ENCODE results near the gene ITGAX.

The ITGAX gene

DNA sequence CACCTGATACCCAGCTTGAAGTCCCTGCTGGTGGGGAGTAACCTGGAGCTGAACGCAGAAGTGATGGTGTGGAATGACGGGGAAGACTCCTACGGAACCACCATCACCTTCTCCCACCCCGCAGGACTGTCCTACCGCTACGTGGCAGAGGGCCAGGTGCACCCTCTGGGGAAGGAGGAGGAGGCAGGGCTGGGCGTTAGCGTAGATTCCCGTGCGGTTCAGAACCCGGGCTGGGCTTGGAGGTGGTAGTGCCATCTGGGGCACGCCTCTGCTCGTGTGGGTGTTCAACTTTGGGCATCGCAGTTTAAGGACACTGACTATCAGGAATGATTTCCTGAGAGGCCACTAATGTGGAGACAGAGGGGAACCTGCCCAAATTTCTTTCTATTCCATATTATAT lies 18.3 kb downstream of the ITGAX start:
- DNase-seq (ENCODE audit: low read depth): no peak

DNA sequence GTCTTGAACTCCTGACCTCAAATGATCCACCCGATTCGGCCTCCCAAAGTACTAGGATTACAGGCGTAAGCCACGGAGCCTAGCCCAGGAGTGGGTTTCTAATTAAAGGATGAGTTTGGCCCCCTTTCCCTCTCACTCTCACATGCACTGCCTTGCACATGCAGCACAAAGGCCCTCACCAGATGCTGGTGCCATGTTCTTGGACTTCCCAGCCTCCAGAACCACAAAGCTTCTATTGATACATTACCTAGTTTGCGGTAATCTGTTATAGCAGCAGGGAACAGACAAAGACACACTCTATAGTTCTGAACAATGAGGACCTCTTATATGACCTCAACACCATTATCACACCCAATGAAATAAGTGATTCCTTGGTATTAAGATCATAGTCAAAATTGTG lies 20.3 kb downstream of the ITGAX start:
- DNase-seq (ENCODE audit: low read depth): no peak

DNA sequence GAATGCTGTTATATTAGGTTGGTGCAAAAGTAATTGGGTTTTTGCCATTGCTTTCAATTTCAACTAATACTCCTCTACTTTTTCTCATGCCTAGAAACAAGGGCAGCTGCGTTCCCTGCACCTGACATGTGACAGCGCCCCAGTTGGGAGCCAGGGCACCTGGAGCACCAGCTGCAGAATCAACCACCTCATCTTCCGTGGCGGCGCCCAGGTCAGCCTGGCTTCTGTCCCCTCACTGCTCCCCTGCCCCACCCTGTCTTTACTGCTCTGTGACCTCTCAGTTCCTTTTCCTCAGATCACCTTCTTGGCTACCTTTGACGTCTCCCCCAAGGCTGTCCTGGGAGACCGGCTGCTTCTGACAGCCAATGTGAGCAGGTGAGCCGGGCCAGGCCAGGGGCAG lies 21.7 kb downstream of the ITGAX start:
- no peak for DNase-seq (ENCODE audit: low read depth)

DNA sequence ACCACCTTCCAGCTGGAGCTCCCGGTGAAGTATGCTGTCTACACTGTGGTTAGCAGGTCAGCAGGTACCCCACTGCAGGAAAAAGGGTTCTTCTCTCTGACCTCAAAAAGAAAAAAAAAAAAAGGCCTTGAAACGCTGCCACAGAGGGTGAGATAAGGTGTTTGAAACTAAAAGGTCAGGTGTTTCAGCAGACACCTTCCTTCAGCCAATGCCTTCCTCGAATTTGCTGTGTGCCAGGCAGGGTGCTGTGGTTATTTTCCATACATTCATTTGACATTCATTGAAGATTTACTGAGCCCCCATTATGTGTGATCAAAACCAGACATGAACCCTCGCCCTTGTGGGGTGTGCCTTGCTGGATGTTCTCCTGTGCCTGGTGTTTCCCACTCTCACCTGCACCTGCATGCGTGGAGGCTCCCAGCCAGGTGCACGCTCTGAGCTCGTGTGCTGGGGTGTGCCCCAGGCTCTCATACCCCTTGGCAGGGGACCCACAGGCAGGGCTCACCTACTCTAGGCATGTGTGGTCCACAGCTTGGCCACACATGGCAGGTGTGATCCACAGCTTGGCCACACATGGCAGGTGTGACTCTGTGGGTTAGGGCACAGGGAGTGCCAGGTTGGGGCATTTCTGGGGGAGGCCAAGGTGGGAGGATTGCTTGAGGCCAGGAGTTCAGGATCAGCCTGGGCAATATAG lies 22.4 kb downstream of the ITGAX start:
- no peak for DNase-seq (ENCODE audit: low read depth)

DNA sequence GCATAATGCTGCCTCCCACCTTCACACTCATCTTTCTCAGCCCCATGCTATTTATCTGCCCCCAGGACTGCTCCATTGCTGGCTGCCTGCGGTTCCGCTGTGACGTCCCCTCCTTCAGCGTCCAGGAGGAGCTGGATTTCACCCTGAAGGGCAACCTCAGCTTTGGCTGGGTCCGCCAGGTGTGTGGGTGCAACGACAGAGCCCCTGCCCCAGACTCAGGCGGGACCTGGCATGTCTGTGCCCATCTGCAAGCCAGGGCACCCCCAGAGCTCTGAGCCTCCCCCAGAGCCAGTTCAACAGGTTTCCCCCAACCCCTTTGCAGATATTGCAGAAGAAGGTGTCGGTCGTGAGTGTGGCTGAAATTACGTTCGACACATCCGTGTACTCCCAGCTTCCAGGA lies 25.2 kb downstream of the ITGAX start:
- DNase-seq (ENCODE audit: low read depth): no peak

DNA sequence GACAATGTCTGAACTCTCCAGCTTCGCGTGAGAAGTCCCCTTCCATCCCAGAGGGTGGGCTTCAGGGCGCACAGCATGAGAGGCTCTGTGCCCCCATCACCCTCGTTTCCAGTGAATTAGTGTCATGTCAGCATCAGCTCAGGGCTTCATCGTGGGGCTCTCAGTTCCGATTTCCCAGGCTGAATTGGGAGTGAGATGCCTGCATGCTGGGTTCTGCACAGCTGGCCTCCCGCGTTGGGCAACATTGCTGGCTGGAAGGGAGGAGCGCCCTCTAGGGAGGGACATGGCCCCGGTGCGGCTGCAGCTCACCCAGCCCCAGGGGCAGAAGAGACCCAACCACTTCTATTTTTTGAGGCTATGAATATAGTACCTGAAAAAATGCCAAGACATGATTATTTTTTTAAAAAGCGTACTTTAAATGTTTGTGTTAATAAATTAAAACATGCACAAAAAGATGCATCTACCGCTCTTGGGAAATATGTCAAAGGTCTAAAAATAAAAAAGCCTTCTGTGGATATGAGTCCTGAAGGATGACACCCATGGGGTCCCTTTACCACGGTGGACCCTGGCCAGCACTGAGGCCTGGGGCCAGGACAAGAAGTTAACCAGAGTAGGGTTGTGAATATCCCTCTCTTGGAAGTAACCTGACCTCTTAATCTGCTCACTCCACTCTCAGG lies 27.6 kb downstream of the ITGAX start:
- DNase-seq (ENCODE audit: low read depth): peak; percentile 63

DNA sequence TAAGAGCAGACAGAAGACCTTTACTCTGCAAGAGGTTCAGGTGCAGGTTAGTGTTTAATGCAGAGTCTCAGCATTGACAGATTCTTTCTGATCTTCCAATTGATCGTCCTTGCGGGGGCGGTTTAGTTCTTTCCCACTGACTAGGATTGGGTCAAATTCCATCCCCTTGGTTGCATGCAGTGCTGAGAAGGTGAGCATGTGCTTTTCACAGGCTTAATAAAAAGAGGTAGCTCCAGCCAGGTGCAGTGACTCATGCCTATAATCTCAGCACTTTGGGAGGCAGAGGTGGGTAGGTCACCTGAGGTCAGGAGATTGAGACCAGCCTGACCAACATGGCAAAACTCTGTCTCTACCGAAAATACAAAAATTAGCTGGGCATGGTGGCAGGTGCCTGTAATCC lies 30.7 kb downstream of the ITGAX start:
- DNase-seq (ENCODE audit: low read depth): no peak

DNA sequence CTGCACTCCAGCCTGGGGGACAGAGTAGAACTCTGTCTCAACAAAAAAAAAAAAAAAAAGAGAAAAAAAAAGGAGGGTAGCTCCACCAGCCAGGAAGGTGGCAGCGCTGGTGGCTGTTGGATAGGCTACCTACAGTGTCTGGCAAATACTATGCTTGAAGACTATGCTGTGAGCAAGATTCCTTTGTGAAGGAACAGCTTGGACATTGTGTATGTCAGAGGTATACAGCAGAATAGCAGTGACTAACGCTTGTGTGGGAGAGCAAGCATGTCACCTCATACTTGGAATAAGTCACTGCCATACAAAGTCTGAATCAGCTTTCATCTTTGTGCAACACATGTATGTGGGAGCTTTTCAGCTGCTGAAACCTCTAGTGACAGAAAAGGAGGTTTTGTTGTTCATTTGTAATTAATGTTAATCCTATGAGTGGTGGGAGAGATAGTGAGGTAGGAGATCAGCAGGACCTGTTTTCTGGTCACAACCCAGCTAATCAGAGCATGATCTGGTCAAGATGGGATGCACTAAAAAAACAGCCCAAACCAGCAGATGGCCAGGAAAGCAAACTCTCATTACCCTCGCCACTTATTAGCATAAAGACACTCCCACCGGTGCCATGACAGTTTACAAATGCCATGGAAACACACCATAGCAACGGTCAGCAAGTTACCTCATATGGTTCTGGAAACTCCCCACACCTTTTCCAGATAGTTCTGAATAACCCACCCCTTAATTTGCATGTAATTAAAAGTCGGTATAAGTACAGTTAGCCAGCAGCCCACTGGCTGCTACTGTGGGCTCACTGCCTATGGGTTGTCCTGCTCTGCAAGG lies 31.4 kb downstream of the ITGAX start:
- peak; percentile 32 for DNase-seq (ENCODE audit: low read depth)

DNA sequence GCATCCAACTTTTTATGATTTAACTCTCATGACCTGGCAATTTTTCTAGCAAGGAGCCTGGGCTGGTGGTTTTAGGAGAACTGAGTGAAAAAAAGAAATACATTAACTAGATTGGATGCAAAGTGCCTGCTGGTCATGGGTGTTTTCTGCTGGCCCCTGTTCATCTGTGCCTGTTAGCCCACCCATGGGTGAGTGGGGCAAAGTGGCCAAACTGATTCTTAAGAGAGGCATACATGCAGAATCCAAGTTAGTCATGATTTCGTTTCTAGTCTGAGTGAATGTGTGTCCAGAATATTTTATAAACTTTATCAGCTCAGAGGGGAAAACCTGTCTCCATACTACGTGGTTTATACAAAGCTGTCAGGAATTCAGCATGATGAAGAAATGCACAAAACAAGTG lies 33.6 kb downstream of the ITGAX start:
- no peak for DNase-seq (ENCODE audit: low read depth)

DNA sequence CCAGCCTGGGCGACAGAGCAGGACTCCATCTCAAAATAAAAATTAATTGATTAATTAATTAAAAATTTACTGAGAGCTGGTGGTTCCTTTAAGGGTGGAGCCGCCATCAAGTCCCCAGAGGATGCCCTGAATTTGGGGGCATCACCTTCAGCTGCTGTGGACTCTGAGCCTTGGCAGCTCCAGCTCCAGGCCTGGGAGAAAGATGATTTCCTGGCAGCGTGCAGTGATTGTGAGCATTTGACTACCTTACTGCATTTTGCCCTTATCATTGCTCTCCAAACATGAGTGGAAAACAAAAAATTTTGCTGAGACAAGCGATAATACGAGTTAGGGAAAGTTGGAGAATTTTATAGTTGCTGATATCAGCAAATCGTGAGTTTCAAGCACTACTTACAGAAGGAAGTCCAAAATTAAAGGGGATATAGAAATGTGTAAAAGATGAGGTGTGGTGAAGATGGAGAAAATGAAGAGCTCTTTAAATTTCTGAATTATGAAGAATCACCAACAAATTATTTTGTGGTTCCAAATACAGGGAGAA lies 35.6 kb downstream of the ITGAX start:
- DNase-seq (ENCODE audit: low read depth): no peak

DNA sequence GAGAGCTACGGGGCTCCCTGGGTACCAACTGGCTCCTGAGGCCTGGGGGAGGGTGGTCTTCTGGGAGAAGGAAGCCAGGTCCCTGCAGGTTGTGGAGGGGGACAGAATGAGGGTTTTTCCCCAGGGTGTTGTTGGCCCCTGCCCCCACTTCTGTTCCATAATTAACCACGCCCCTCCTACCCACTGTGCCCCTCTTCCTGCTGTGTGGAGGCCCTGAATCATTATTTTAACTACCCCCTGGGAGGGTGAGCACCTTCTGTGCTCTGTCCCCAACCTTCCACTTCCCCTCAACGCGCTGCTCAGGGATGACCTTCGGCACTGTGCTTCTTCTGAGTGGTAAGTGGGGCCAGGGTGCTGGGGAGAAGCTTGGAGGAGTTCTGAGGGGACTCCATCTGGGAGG lies 38.1 kb downstream of the ITGAX start, which contains the start of gene ITGAD:
ITGAD (plus strand) TSS at position 280 of the 400 bp plus-strand sequence; CDS start at position 306, 26 bp downstream.
- no peak for DNase-seq (ENCODE audit: low read depth)

DNA sequence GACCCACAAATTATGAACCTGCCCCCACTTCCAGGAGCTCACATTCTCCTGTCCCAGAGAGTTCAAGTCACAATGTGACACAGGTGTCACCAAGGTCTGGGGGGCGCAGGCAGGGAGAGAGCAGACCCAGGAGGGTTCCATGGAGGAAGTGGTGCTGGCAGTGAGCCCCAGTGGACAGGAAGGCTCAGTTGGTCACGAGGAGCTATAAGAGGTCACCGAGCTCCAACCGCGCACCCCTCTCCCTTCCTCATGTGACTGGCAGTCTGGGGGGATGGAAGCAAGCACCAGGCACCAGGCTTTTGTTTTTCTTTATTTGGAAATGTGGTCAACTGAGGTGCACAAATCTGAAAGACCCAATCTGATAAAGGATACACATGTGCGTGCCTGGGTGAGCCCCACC lies 40.7 kb downstream of the ITGAX start:
- no peak for DNase-seq (ENCODE audit: low read depth)

DNA sequence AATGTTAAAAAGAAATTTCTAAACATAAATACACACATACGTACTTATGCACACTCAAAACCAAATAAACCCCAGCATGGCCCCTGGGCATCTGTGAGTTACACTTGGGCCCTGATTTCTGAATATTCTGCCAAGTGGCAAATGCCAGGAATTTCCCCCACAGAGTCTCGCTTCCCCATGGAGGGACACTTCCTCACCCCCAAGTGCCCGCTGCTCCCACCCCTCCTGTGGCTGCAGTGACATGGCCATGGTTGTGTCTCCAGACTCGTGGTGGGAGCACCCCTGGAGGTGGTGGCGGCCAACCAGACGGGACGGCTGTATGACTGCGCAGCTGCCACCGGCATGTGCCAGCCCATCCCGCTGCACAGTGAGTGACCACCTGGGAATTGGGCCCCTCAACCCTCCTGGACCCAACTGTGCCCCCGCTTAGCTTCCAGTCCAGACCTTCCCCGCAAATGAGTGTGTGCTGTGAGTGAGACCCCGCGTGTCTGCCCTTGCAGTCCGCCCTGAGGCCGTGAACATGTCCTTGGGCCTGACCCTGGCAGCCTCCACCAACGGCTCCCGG lies 42.2 kb downstream of the ITGAX start:
- DNase-seq (ENCODE audit: low read depth): no peak

DNA sequence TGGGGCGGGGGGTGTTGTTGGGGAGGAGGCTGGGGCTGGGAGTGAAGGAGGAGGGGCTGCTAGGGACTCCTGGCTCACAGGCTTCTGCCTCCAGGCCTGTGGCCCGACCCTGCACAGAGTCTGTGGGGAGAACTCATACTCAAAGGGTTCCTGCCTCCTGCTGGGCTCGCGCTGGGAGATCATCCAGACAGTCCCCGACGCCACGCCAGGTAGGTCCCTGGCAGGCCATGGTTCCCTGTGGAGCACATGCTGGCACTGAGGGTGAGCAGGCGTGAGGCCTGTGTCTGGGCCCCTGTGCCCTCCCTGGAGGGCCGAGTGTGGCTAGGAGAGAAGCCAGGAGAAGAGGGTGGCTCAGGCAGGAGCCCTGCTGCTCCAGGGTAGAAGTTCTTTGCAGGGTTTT lies 42.7 kb downstream of the ITGAX start:
- DNase-seq (ENCODE audit: low read depth): no peak

DNA sequence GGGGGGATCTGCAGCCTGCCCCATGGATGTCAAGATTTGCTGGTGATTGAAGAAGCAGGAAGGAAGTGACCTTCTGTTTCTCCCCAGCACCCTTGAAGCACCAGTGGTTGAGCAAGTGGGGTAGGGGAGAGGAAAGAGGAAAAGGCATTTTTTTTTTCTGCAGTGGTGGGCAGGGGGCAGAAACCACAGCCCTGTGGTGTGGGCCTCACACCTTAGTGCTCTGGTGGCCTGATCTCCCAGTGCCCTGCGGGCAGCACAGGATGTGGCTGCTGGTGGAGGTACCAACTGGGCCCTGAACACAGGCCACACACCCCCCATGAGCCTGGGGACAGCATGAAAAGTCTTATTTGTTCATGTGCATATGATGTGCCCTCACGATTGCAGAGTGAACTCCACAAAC lies 45.2 kb downstream of the ITGAX start:
- DNase-seq (ENCODE audit: low read depth): no peak

DNA sequence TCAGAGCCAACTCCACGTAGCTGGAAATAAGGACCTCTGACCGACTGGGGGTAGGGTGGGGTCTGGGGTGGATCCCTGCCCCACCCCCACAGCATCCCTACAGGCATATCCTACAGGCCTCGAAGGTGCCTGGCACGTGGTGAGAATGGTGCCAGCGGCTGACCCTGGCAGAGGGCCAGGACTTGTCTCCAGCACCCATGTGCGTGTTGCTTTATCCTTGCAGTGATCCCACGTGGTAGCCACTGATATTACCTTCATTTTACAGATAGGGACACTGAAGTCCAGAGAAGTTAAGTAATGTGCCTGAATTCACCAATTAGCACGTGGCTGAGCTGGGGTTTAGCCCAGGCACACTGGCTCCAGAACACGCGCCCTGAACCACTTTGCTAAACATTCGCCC lies 46.5 kb downstream of the ITGAX start:
- no peak for DNase-seq (ENCODE audit: low read depth)

DNA sequence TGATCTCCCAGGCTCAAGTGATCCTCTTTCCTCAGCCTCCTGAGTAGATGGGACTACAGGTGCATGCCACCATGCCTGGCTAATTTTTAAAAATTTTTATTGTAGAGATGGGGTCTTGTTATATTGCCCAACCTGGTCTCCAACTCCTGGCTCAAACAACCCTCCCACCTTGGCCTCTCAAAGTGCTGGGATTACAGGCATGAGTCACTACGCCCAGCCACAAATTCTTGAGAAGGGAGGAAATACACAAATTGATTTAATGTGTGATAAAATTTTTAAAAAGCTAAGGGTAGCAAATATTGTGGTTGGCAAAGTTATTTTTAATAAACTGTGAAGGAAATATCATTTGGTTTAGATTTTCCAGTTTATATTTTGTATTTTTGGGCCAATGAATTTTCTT lies 47.7 kb downstream of the ITGAX start:
- DNase-seq (ENCODE audit: low read depth): no peak

DNA sequence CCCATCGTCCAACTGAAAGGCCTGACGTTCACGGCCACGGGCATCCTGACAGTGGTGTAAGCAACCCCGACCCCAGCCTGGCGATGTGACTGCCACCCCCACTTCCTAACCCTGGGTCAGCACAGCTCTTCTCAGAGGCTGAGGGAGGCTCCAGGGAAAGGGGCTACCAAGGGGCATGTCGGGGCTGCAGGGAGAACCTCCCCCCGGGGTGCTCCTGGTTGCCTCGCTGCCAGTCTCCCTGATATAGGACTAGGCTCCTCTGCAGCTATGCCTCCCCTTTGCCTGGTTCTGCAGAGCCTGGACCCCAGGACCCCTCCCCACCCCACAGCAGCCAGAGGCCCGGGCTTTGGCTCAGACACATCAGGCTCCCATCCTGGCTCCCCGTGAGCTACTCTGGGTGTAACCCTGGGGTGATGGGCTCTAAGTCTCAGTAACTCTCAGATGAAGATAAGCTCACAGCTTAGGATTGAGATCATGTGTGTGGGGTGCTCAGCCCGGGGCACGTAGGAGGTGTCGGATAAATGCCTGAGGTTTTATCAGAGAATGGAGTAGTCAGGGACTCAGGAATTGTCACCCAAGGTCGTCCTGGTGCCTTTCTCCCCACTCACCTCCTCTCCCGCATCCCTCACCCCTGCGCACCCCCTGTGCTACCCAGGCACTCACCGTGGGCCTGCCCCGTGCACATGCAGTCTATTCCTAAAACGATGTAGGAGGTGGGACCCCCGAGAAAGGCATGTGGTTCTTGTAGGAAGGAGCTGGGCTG lies 48.8 kb downstream of the ITGAX start:
- DNase-seq (ENCODE audit: low read depth): no peak

DNA sequence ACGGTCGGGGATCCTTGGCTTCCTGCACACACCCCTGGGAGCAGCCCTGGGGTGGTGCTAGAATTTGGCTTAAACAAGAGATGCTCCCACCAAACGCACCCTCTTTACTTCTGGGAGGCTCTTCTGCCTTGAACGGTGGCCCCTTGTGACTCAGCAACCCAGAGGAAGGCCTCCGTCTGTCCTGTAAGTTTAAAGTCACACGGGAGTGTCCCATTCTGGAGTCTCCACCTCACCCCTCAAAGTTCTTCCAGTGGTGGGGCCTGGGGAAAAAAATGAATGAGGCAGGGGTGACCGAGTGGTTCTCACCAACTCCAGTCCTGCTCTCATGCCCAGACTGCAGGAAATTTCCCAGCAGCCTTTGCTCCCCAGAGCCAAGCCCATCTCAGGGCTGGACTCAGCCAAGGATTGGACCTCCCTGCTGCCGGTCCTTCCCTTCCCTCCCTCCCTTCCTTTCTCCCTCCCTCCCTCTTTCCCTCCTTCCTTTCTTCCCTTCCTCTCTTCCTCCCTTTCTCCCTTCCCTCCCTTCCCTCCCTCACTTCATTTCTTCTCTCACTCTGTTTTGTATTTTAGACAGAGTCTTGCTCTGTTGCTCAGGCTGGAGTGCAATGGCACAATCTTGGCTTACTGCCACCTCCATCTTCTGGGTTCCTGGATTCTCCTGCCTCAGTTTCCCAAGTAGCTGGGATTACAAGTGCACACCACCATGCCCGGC lies 49.5 kb downstream of the ITGAX start:
- DNase-seq (ENCODE audit: low read depth): no peak

DNA sequence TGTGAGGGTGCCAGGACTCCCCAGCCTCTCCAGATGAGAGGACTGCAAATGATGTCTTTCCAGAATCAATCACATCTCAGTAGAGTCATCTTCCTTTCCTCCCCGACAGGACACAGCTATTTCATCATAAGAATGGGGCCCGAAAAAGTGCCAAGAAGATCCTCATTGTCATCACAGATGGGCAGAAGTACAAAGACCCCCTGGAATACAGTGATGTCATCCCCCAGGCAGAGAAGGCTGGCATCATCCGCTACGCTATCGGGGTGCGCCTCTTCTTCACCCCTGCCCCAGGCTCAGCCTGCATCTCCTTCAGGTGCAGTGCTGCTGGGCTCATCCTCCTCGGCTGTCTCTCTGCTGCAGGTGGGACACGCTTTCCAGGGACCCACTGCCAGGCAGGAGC lies 52.4 kb downstream of the ITGAX start:
- no peak for DNase-seq (ENCODE audit: low read depth)

DNA sequence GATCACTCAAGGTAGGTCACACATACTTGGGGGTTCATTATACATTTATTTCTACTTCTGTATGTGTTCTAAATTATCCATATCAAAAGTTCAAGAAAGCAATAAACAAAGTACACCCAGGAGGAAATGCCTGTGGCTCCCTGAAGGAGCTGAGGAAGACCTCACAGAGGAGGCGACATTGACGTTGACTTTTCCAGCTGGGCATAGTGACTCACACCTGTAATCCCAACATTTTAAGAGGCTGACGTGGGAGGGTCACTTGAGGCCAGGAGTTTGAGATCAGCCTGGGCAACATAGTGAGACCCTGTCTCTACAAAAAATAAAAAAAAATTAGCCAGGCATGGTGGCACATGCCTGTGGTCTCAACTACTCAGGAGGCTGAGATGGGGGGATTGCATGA lies 54.5 kb downstream of the ITGAX start:
- DNase-seq (ENCODE audit: low read depth): no peak

Data from activated T-cell treated with anti-CD3 and anti-CD28 coated beads for 24 hours (primary cell).